ENCODE results near the gene UIMC1. TPM values are rescaled to one million over a fixed set of nuclear protein-coding genes. Genes with fewer than 3 reads are reported as not detected.

UIMC1 gene
- total RNA-seq, 1 experiment from 2014 or later, result 53.0 TPM

DNA sequence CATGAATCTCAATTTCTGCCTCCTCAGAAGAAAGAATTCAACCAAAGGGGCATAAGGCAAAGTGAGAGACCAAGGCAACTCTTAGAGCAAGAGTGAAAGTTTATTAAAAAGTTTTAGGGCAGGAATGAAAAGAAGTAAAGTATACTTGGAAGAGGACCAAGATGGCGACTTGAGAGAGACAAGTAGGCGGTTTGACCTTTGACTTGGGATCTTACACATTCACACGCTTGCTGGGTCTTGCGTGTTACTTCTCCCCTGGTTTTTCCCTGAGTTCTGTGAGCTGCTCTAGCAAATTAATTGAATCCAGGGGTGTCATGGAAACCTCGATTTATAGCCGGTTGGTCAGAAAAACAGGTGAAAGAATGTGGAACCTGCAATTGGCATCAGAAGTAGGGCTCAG lies 22.9 kb upstream of the UIMC1 start:
- Mint-ChIP-seq H3K36me3 (ENCODE audit: insufficient read depth in 1 of 3, low read depth in 3 of 3) (peaks cover 9 to 54% (median 50%) of the 10 kb centered on the region in 3 experiments; a peak in 6 of 7 replicates), H3K4me3 (no peak overlapping the region), H3K27me3 (ENCODE audit: low read depth) (no peaks in the 10 kb centered on the region), H3K4me1 (no peaks in the 10 kb centered on the region; a peak in 1 of 4 replicates), H3K9me3 (no peaks in the 10 kb centered on the region), H3K27ac (no peak overlapping the region)
- Histone ChIP-seq H3K23me2 (ENCODE audit: insufficient read length, low read depth, low read length, poor library complexity, severe bottlenecking) (no peaks in the 10 kb centered on the region), H2BK15ac (ENCODE audit: low read depth, low read length) (no peak overlapping the region), H2AK5ac (ENCODE audit: insufficient read length, low read length) (no peak overlapping the region), H3K79me2 (ENCODE audit: insufficient read depth, low read length) (no peaks in the 10 kb centered on the region), H3K4me2 (ENCODE audit: insufficient read depth, insufficient read length, low read length) (no peak overlapping the region), H4K8ac (replicated peaks; ENCODE audit: insufficient read length, low read depth, low read length) (no peak overlapping the region), H3T11ph (ENCODE audit: low read length) (no peak overlapping the region), H3K9me3 (ENCODE audit: control insufficient read depth, low read depth, low read length) (no peaks in the 10 kb centered on the region), H3K27me3 (ENCODE audit: insufficient read depth, low read length) (no peaks in the 10 kb centered on the region), H2BK120ac (ENCODE audit: low read depth, low read length, poor library complexity, severe bottlenecking) (no peak overlapping the region), H4K91ac (ENCODE audit: insufficient read length, low read depth, low read length) (no peak overlapping the region), H3K56ac (ENCODE audit: insufficient read length, low read depth, low read length) (no peak overlapping the region), H3K14ac (ENCODE audit: insufficient read depth, low read length) (no peak overlapping the region), H3K9ac (ENCODE audit: extremely low read depth, insufficient read length, low read length) (no peak overlapping the region), H4K20me1 (ENCODE audit: control insufficient read depth, insufficient read depth, insufficient read length) (no peaks in the 10 kb centered on the region), H3K4me1 (ENCODE audit: insufficient read depth, low read length) (no peaks in the 10 kb centered on the region), H3K79me1 (ENCODE audit: insufficient read depth, low read depth, low read length, poor library complexity, severe bottlenecking) (no peaks in the 10 kb centered on the region), H3K23ac (ENCODE audit: insufficient read length, low read depth, low read length) (no peak overlapping the region), H2BK20ac (ENCODE audit: low read depth, low read length, poor library complexity, severe bottlenecking) (no peak overlapping the region), H3K18ac (ENCODE audit: insufficient read length, low read depth, low read length) (no peak overlapping the region), H2BK12ac (ENCODE audit: insufficient read length, low read depth, low read length) (no peak overlapping the region), H3K27ac (ENCODE audit: insufficient read length, low read depth, low read length) (no peak overlapping the region), H4K5ac (ENCODE audit: insufficient read length, low read depth, low read length) (no peak overlapping the region), H2AFZ (ENCODE audit: low read length) (no peak overlapping the region), H3K4ac (ENCODE audit: low read depth, low read length) (no peak overlapping the region), H2BK5ac (ENCODE audit: insufficient read length, low read length) (no peak overlapping the region)
- no CpG with 5 or more reads among the region's 6 CpGs for WGBS (ENCODE audit: extremely low coverage, insufficient read length, low lambda C conversion rate)
- DNase-seq, result no peak
- TF ChIP-seq CTCF (conservative IDR thresholded peaks at IDR 0.05), result no peak

All from H9 (cell line).